Measurements from ENCODE around the gene C4orf33. TPM values are rescaled to one million over a fixed set of nuclear protein-coding genes. Genes with fewer than 3 reads are reported as not detected.

The C4orf33 gene
- total and polyA plus RNA-seq, 9 of the 15 experiments (the other 6 are each of a cell fraction or from before 2014, with no cell fraction given): 16.7 to 42.0 (median 27.5) TPM

- BruUV-seq (replicated peaks): no TSS peak
- H3K27ac ChIP-seq (ENCODE audit: extremely low read depth, low read depth, low read length): no peak overlapping the region
- intact Hi-C loops (cut with micrococcal nuclease) (no loop called here), in situ Hi-C loops (cut with MboI) (no loop called here)
- no peaks in the 10 kb centered on the region for H3K9me1 ChIP-seq (ENCODE audit: control insufficient read depth, insufficient read depth, low read length)
- H3K79me2 ChIP-seq (ENCODE audit: control insufficient read depth, insufficient read depth, low read length): no peaks in the 10 kb centered on the region
- H3K36me3 ChIP-seq (ENCODE audit: control insufficient read depth, insufficient read depth, low read length): peaks cover 11% of the 10 kb centered on the region
- no peaks in the 10 kb centered on the region for H3K9me3 ChIP-seq (replicated peaks; ENCODE audit: control insufficient read depth, insufficient read depth, low read depth, low read length)
- no peak for FAIRE-seq
- DNase-seq (ENCODE audit: extremely low read depth in 1 of 4, low spot score in 3 of 4): no peak
- no peaks in the 10 kb centered on the region for H3K4me1 ChIP-seq (replicated peaks in 1 of 2; ENCODE audit: control insufficient read depth in 2 of 2, insufficient read depth in 2 of 2, low read length in 2 of 2)
- no peaks in the 10 kb centered on the region for H4K20me1 ChIP-seq (replicated peaks; ENCODE audit: control insufficient read depth, insufficient read depth, low read length)
- H3K4me2 ChIP-seq (ENCODE audit: insufficient read depth, low read length): no peak overlapping the region
- H3K9ac ChIP-seq (ENCODE audit: insufficient read depth in 1 of 2, low read depth in 2 of 2, low read length in 2 of 2): no peak overlapping the region
- H2AFZ ChIP-seq (ENCODE audit: low read depth, low read length): no peak overlapping the region
- ChIA-PET CTCF (ENCODE audit: low intra/inter-chr PET ratio) (no interaction called here), POLR2A (interaction anchor here (1.1 kb wide), 1 partner anchor 29 kb away, joined by 4 read pairs; no protein-coding TSS in a partner anchor)
- no peaks in the 10 kb centered on the region for H3K27me3 ChIP-seq (ENCODE audit: control insufficient read depth in 2 of 2, insufficient read depth in 2 of 2, low read length in 2 of 2)
- 62% methylated on average over 3 of the region's 3 CpGs for WGBS (ENCODE audit: insufficient coverage, low coverage, missing lambda C conversion rate)
- no peak overlapping the region for H3K4me3 ChIP-seq
- peak; percentile 22; the same call in 1 of the 3 replicates for ATAC-seq
- TF ChIP-seq FOS (IDR thresholded peaks at IDR 0.05; ENCODE audit: extremely low read depth, insufficient read length) (no peak), HCFC1 (IDR thresholded peaks at IDR 0.05; ENCODE audit: low read depth, low read length) (no peak), GTF2A2 (tag; IDR thresholded peaks at IDR 0.05) (no peak), POLR2G (IDR thresholded peaks at IDR 0.05; ENCODE audit: low read depth, low read length) (no peak), MYNN (IDR thresholded peaks at IDR 0.05) (no peak), MYNN (CRISPR knock-in tag; IDR thresholded peaks at IDR 0.05) (no peak), KLF13 (tag; IDR thresholded peaks at IDR 0.05; ENCODE audit: borderline replicate concordance, low read depth) (no peak), ATF7 (IDR thresholded peaks at IDR 0.05) (no peak), ZBTB9 (CRISPR knock-in tag; IDR thresholded peaks at IDR 0.05) (no peak), PURB (CRISPR knock-in tag; IDR thresholded peaks at IDR 0.05; ENCODE audit: low read depth) (no peak), RAD51 (IDR thresholded peaks at IDR 0.05; ENCODE audit: borderline replicate concordance, low read depth) (no peak), DEAF1 (CRISPR knock-in tag; IDR thresholded peaks at IDR 0.05) (no peak), KAT8 (IDR thresholded peaks at IDR 0.05; ENCODE audit: low read depth) (no peak), MNT (conservative IDR thresholded peaks at IDR 0.05) (no peak), CTBP1 (IDR thresholded peaks at IDR 0.05; ENCODE audit: borderline replicate concordance) (no peak), NCOA2 (IDR thresholded peaks at IDR 0.05; ENCODE audit: partially characterized antibody in 2 of 2) (no peak), POLR2AphosphoS5 (IDR thresholded peaks at IDR 0.05; ENCODE audit: control insufficient read depth, insufficient read depth, low read depth, low read length) (no peak)
These were observed 14.2 kb downstream of the C4orf33 start for GRCh38 chr4:129109965-129110824.

All from K562 (cell line).